ENCODE results near the gene SNCAIP.

SNCAIP gene

GRCh38 chr5:122398016-122398415 is 86.0 kb downstream of the SNCAIP start:
- no peak for DNase-seq (ENCODE audit: low read depth in 2 of 2)

- DNase-seq (ENCODE audit: low read depth in 2 of 2) = no peak
Measured at GRCh38 chr5:122400341-122400740, 88.3 kb downstream of the SNCAIP start.

GRCh38 chr5:122400938-122401337 is 88.9 kb downstream of the SNCAIP start:
- no peak for DNase-seq (ENCODE audit: low read depth in 2 of 2)

GRCh38 chr5:122401976-122402725 is 90.1 kb downstream of the SNCAIP start:
- DNase-seq (ENCODE audit: low read depth in 2 of 2) = no peak

GRCh38 chr5:122402955-122403685 is 91.1 kb downstream of the SNCAIP start:
- DNase-seq (ENCODE audit: low read depth in 2 of 2) = no peak

GRCh38 chr5:122404018-122404417 is 92.0 kb downstream of the SNCAIP start:
- DNase-seq (ENCODE audit: low read depth in 2 of 2) = no peak

GRCh38 chr5:122404653-122405362 is 92.8 kb downstream of the SNCAIP start:
- DNase-seq (ENCODE audit: low read depth in 2 of 2) = no peak

- no peak for DNase-seq (ENCODE audit: low read depth in 2 of 2)
Measured at GRCh38 chr5:122405751-122406150, 93.7 kb downstream of the SNCAIP start.

- DNase-seq (ENCODE audit: low read depth in 2 of 2) = no peak
Measured at GRCh38 chr5:122406181-122406580, 94.1 kb downstream of the SNCAIP start.

- DNase-seq (ENCODE audit: low read depth in 2 of 2) = no peak
Measured at GRCh38 chr5:122408592-122409224, 96.7 kb downstream of the SNCAIP start.

- no peak for DNase-seq (ENCODE audit: low read depth in 2 of 2)
Measured at GRCh38 chr5:122412966-122413365, 100.9 kb downstream of the SNCAIP start.

- no peak for DNase-seq (ENCODE audit: low read depth in 2 of 2)
Measured at GRCh38 chr5:122413722-122414121, 101.7 kb downstream of the SNCAIP start.

- DNase-seq (ENCODE audit: low read depth in 2 of 2) = no peak
Measured at GRCh38 chr5:122415030-122415800, 103.2 kb downstream of the SNCAIP start.

- DNase-seq (ENCODE audit: low read depth in 2 of 2) = no peak
Measured at GRCh38 chr5:122415801-122416120, 103.7 kb downstream of the SNCAIP start.

- no peak for DNase-seq (ENCODE audit: low read depth in 2 of 2)
Measured at GRCh38 chr5:122419142-122419894, 107.3 kb downstream of the SNCAIP start.

GRCh38 chr5:122420091-122420490 is 108.1 kb downstream of the SNCAIP start:
- no peak for DNase-seq (ENCODE audit: low read depth in 2 of 2)

GRCh38 chr5:122420537-122421236 is 108.7 kb downstream of the SNCAIP start:
- no peak for DNase-seq (ENCODE audit: low read depth in 2 of 2)

GRCh38 chr5:122421374-122422079 is 109.5 kb downstream of the SNCAIP start:
- DNase-seq (ENCODE audit: low read depth in 2 of 2) = no peak

GRCh38 chr5:122423221-122423620 is 111.2 kb downstream of the SNCAIP start:
- DNase-seq (ENCODE audit: low read depth in 2 of 2) = no peak

GRCh38 chr5:122424132-122424531 is 112.1 kb downstream of the SNCAIP start:
- DNase-seq (ENCODE audit: low read depth in 2 of 2) = no peak

All from activated CD8-positive, alpha-beta memory T cell treated with anti-CD3 and anti-CD28 coated beads for 4 hours (primary cell).